Bronchial epithelial cell (primary cell): Measurements from ENCODE around the gene AKAP17A. TPM values are rescaled to one million over a fixed set of nuclear protein-coding genes. Genes with fewer than 3 reads are reported as not detected.

ENCODE experiments used
- DNase-seq: peaks from one replicate; pipeline ENCODE4 v3.0.0-alpha.2; 2010; ENCODE audit warnings: low read depth
- FAIRE-seq: peaks from 2 replicates; lab custom pipeline; 2011; peaks lifted over from hg19 to GRCh38; lab: Jason Lieb, UNC
- H3K27me3 ChIP-seq: 2 replicates; pipeline ENCODE4 v1.5.1; 2011; ENCODE audit warnings: low read length; ENCODE audit not compliant: control insufficient read depth, insufficient read depth
- H3K36me3 ChIP-seq: 2 replicates; pipeline ENCODE4 v1.5.1; 2011; ENCODE audit warnings: low read length; ENCODE audit not compliant: control insufficient read depth, insufficient read depth
- H3K4me3 ChIP-seq: 2 replicates; pipeline ENCODE4 v1.5.1; 2011; ENCODE audit warnings: mild to moderate bottlenecking, low read depth, low read length, control low read depth
- CTCF ChIP-seq: IDR thresholded peaks from 2 replicates; pipeline ENCODE4 v1.5.1; 2011; ENCODE audit warnings: mild to moderate bottlenecking, moderate library complexity, low read length, control low read depth, inconsistent platforms; ENCODE audit not compliant: insufficient read depth, severe bottlenecking
- total RNA-seq: library from RNA; depleted of rRNA; stranded (reverse); fragments of >200 nt; gene quantifications from 2 replicates; pipeline ENCODE4 v1.2.1, GENCODE V29; 2014

The AKAP17A gene
- total RNA-seq, 1 donor from 2014 or later, result 22.6 TPM

GRCh38 chrX:1629244-1629643 is 37.8 kb downstream of the AKAP17A start:
- H3K36me3 ChIP-seq, result no peaks in the 10 kb centered on the region
- H3K27me3 ChIP-seq, result no peaks in the 10 kb centered on the region
- DNase-seq (no peak), FAIRE-seq (no peak)
- no peak overlapping the region for H3K4me3 ChIP-seq
- TF ChIP-seq CTCF, result no peak

- no peaks in the 10 kb centered on the region for H3K36me3 ChIP-seq
- no peaks in the 10 kb centered on the region for H3K27me3 ChIP-seq
- TF ChIP-seq CTCF, result no peak
- FAIRE-seq (no peak), DNase-seq (no peak)
- no peak overlapping the region for H3K4me3 ChIP-seq
Observed at GRCh38 chrX:1646009-1646408, 54.6 kb downstream of the AKAP17A start.

GRCh38 chrX:1649621-1650020 is 58.2 kb downstream of the AKAP17A start:
- FAIRE-seq (no peak), DNase-seq (no peak)
- Histone ChIP-seq H3K27me3 (no peaks in the 10 kb centered on the region), H3K4me3 (no peak overlapping the region), H3K36me3 (no peaks in the 10 kb centered on the region)
- TF ChIP-seq CTCF, result no peak

Other genes with a start within 250 kb of the AKAP17A start
- gene SLC25A6, start 199.5 kb upstream of the AKAP17A start, total RNA-seq, result 251 and 335 TPM in 2 replicates
- gene ASMTL, start 138.7 kb upstream of the AKAP17A start, total RNA-seq, result 4.7 and 7.7 TPM in 2 replicates
- gene P2RY8, start 54.4 kb upstream of the AKAP17A start, total RNA-seq, result not detected in 2 replicates
- under 0.01 and 0.13 TPM in 2 replicates for gene ASMT, start 23.5 kb downstream of the AKAP17A start, total RNA-seq